ENCODE results near the gene MMP10.

Gene MMP10

GRCh38 chr11:102729849-102730815 lies 50.3 kb downstream of the MMP10 start:
- no peak for DNase-seq (ENCODE audit: low read depth)

DNA sequence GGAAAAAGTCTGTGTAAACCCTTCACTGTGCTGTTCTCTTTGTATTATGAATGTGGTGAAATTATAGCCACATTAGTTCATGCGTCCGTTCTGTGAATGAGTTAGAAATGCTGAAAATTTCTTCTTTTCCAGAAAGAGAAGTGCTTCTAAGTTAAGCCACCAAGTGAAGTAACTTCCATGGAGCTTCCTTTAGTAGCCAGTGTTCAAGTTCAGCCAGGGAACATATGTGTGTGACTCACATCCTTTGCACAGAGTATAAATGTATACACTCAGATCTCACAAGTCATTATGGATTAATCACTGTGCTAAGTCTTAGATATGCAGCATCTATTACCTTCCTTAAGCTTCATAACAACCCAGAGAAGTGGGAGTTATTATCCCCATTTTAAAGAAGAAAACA lies 52.5 kb downstream of the MMP10 start:
- DNase-seq (ENCODE audit: low read depth) = no peak

GRCh38 chr11:102724904-102725500 lies 55.4 kb downstream of the MMP10 start, which contains the start of gene MMP8:
Gene MMP8 (minus strand): TSS chr11:102724954. CDS start chr11:102724855, 99 bp downstream.
- no peak for DNase-seq (ENCODE audit: low read depth)

DNA sequence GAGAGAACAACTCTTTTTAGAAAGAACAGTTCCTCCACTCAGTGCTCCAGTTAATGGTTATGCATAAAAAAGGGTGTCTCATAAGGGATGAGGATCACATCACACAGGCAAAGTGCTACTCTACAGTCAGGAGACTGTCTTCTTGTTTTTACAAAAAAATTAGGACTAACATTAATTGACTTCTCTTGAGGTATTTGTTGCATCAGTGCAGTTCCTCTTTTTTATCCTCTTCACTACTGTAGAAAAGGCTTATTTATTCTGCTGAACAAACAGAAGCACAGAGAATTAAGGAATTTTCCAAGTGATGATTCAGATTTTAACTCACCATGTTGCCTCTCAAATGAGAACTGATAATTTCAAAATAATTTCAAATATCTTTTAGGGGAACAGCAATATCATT lies 57.6 kb downstream of the MMP10 start:
- DNase-seq (ENCODE audit: low read depth) = no peak

Data from stimulated activated CD8-positive, alpha-beta memory T cell treated with anti-CD3 and anti-CD28 coated beads, Interleukin-15, amount 100 ng/mL, for 1 hour (primary cell).